NT2/D1 (cell line): Measurements from ENCODE around the gene PMM1.

Experiments
- SUZ12 ChIP-seq: IDR thresholded peaks from 2 replicates; pipeline ENCODE4 v1.6.1; 2011; ENCODE audit not compliant: insufficient read length, insufficient read depth; ENCODE audit errors: extremely low read depth
- YY1 ChIP-seq: IDR thresholded peaks from 2 replicates; pipeline ENCODE4 v1.6.1; 2011; ENCODE audit not compliant: insufficient read length, insufficient read depth
- ZNF274 ChIP-seq: IDR thresholded peaks from 2 replicates; pipeline ENCODE4 v1.6.1; 2011; ENCODE audit warnings: mild to moderate bottlenecking, low read depth, low read length

- TF ChIP-seq ZNF274 (no peak), YY1 (no peak), SUZ12 (no peak)
Observed at GRCh38 chr22:41571786-41572185, 17.9 kb downstream of the PMM1 start.
